GM12865 (cell line): ENCODE measurements around the gene PAPPA2.

Experiments
- DNase-seq: peaks from one replicate; pipeline ENCODE4 v3.0.0; 2010; ENCODE audit warnings: low read depth
- H3K4me3 ChIP-seq: 2 replicates; pipeline ENCODE4 v1.5.1; 2011; ENCODE audit warnings: mild to moderate bottlenecking, low read depth, low read length, control low read depth
- TF ChIP-seq, protein P1 (sequence below): IDR thresholded peaks from 2 replicates; pipeline ENCODE4 v1.5.1; 2011; ENCODE audit warnings: low read length, control low read depth, low read depth, inconsistent platforms; ENCODE audit not compliant: insufficient read depth; ENCODE audit errors: missing control alignments

PAPPA2 gene

GRCh38 chr1:176682830-176683535 is 220.0 kb downstream of the PAPPA2 start:
- H3K4me3 ChIP-seq, result no peak overlapping the region
- TF ChIP-seq, protein P1, sequence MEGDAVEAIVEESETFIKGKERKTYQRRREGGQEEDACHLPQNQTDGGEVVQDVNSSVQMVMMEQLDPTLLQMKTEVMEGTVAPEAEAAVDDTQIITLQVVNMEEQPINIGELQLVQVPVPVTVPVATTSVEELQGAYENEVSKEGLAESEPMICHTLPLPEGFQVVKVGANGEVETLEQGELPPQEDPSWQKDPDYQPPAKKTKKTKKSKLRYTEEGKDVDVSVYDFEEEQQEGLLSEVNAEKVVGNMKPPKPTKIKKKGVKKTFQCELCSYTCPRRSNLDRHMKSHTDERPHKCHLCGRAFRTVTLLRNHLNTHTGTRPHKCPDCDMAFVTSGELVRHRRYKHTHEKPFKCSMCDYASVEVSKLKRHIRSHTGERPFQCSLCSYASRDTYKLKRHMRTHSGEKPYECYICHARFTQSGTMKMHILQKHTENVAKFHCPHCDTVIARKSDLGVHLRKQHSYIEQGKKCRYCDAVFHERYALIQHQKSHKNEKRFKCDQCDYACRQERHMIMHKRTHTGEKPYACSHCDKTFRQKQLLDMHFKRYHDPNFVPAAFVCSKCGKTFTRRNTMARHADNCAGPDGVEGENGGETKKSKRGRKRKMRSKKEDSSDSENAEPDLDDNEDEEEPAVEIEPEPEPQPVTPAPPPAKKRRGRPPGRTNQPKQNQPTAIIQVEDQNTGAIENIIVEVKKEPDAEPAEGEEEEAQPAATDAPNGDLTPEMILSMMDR, result no peak
- no peak for DNase-seq

DNA sequence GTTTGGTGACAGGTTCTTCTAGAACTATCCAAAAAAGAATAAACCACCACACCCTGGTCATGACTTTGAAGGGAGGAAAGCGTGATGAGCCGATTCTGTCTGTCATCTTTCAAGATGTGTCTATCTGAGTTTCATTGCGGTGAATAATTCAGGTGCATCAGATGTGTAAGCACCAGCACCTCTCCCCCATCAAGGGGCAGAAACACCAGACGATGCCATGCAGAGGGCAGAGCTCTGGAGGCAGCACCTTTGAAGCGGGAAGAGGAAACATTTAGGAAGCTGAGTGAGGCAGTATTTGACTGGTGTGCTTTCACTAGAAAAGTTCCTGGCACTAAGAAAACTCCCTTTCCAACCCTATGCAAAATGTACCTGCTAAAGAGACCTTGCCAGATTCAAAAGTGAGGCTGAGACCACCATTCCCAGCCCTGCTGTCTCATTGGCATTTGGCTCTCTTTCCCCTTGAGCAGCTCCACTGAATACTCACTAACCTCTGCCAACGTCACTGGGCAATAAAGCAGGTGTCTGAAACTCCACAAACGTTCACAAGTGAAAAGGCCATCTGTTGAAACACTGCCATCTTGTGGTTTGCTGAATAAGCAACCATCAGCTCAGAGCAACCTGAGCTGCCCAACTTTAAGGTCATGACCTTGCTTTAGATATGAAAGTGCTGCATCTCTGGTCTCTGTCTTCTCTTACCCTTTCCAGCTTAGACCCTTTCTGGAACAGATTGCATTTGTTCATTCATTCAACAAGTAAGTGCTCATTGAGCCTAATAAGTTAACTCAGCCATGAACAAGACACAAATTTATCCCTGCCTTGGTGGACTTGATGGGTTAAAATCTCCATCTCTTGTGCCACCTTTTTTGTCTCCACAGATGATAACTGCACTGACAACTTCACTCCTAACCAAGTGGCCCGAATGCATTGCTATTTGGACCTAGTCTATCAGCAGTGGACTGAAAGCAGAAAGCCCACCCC is 228.6 kb downstream of the PAPPA2 start:
- peak; percentile 73 for DNase-seq
- TF ChIP-seq, protein P1, result peak; percentile 66
- no peak overlapping the region for H3K4me3 ChIP-seq

GRCh38 chr1:176692431-176692830 is 229.5 kb downstream of the PAPPA2 start:
- TF ChIP-seq, protein P1, result no peak
- DNase-seq, result no peak
- no peak overlapping the region for H3K4me3 ChIP-seq

- H3K4me3 ChIP-seq, result no peak overlapping the region
- TF ChIP-seq, protein P1, result no peak
- no peak for DNase-seq
Measured at GRCh38 chr1:176692988-176693696, 230.2 kb downstream of the PAPPA2 start.

DNA sequence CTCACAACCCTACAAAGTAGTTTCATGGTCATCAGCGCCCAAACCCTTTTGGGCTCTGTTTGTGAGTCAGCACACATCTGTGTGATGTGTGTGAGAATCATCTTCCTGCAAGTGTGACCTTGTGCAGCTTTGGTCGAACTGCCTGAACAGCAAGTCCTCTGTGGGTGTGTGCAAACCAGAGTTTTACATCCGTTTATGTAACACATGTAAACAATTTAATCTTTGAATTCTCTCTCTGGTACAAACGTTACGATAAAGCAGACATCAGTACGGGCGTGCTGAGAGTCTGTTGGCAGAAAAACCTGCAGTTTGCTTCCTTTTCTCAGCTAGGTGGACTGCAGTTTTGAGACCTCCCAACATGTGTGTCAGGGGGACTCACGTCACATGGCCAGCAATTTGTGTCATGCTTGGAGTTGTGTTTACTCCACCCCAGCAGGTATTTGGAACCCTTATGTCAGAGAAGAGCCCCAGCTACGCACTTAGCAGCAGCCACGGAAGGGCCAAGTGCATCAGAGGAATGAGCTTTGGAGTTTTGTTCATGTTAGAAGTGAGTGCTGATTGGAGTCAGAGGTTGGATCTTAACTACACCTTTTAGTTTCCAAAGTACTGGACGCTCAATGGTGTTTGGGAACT is 230.8 kb downstream of the PAPPA2 start:
- TF ChIP-seq, protein P1, result no peak
- no peak for DNase-seq
- H3K4me3 ChIP-seq, result no peak overlapping the region

DNA sequence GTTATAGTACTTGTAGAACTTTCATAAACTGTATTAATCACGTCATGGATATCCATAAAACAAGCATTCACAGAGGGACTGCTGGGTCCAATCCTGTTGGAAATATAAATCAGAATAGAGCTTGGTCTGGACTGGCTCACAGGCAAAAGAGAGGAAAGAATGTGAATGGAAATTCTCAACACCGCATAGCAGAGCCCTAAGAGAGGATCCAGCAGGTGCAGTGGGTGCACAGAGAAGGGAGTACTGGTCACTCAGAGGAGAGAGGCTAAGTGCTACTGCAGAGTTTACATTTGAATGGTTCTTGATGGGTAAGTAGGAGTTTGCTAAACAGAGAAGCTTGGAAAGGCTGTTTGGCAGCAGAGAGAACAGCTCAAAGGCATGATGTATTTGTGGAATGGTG is 231.7 kb downstream of the PAPPA2 start:
- no peak overlapping the region for H3K4me3 ChIP-seq
- no peak for DNase-seq
- TF ChIP-seq, protein P1, result no peak
